PC-3 (cell line): Measurements from ENCODE around the gene GFPT2. TPM values are rescaled to one million over a fixed set of nuclear protein-coding genes. Genes with fewer than 3 reads are reported as not detected.

Experiments used
- ATAC-seq: fragments of 200-7000 bp; cut with Tn5 transposase; 2 replicates; pipeline ENCODE4 v1.9.1; 2020; ENCODE audit warnings: mild to moderate bottlenecking, moderate library complexity
- BruUV-seq: library from RNA; stranded (reverse); fragments of 400-500 nt; replicated peaks from 2 replicates; lab custom pipeline; 2021; lab: Mats Ljungman, UMichigan
- CTCF ChIA-PET: fragments of 300-600 bp; sonication (Branson Sonifier 250); formaldehyde crosslinking; loops from one replicate; lab custom pipeline; 2022; ENCODE audit warnings: antibody characterized with exemption; lab: Charles Lee
- POLR2A ChIA-PET: fragments of 300-600 bp; sonication (Branson Sonifier 250); formaldehyde crosslinking; loops from one replicate; lab custom pipeline; 2022; ENCODE audit warnings: antibody characterized with exemption; ENCODE audit not compliant: unreplicated experiment; lab: Charles Lee
- DNase-seq: peaks from one replicate; pipeline ENCODE4 v3.0.0-alpha.2; 2015
- H2AFZ ChIP-seq: fragments of 300-600 bp; sonication (generic); 2 replicates; pipeline ENCODE4 v1.6.0; 2016; ENCODE audit warnings: antibody characterized with exemption, low read length
- H3F3A ChIP-seq: fragments of 300-600 bp; sonication (generic); one replicate; pipeline ENCODE4 v1.6.0; 2017; ENCODE audit warnings: antibody characterized with exemption, low read length, control low read depth, mild to moderate bottlenecking; ENCODE audit not compliant: unreplicated experiment
- H3K27ac ChIP-seq: fragments of 300-600 bp; sonication (generic); 2 replicates; pipeline ENCODE4 v1.5.1; 2016; ENCODE audit warnings: mild to moderate bottlenecking, low read length
- H3K27me3 ChIP-seq: fragments of 300-600 bp; sonication (generic); 2 replicates; pipeline ENCODE4 v1.6.1; 2016; ENCODE audit warnings: low read length, mixed read lengths
- H3K36me3 ChIP-seq: fragments of 300-600 bp; sonication (generic); 2 replicates; pipeline ENCODE4 v1.6.1; 2016; ENCODE audit warnings: low read depth, mixed run types, low read length, mixed read lengths
- H3K4me1 ChIP-seq: fragments of 300-600 bp; sonication (generic); 2 replicates; pipeline ENCODE4 v1.5.1; 2016; ENCODE audit warnings: low read length; ENCODE audit not compliant: insufficient read depth
- H3K4me2 ChIP-seq: fragments of 300-600 bp; sonication (generic); 2 replicates; pipeline ENCODE4 v1.6.0; 2016; ENCODE audit warnings: low read length
- H3K4me3 ChIP-seq: fragments of 300-600 bp; sonication (generic); 2 replicates; pipeline ENCODE4 v1.5.1; 2016; ENCODE audit warnings: mild to moderate bottlenecking, low read length, mixed read lengths
- H3K79me2 ChIP-seq: fragments of 300-600 bp; sonication (generic); 2 replicates; pipeline ENCODE4 v1.6.1; 2017; ENCODE audit warnings: low read length, mixed read lengths
- H3K9ac ChIP-seq: fragments of 300-600 bp; sonication (generic); 2 replicates; pipeline ENCODE4 v1.6.0; 2016; ENCODE audit warnings: mild to moderate bottlenecking, low read length
- H3K9me2 ChIP-seq: fragments of 300-600 bp; sonication (generic); replicated peaks from 2 replicates; pipeline ENCODE4 v1.6.1; 2016; ENCODE audit warnings: mixed run types, low read length, mixed read lengths
- H3K9me3 ChIP-seq: fragments of 300-600 bp; sonication (generic); 2 replicates; pipeline ENCODE4 v1.6.1; 2016; ENCODE audit warnings: low read length, mixed read lengths
- H4K20me1 ChIP-seq: fragments of 300-600 bp; sonication (generic); 2 replicates; pipeline ENCODE4 v1.6.1; 2016; ENCODE audit warnings: low read length, mixed read lengths
- CTCF ChIP-seq: fragments of 300-600 bp; sonication (generic); conservative IDR thresholded peaks from 2 replicates; pipeline ENCODE4 v1.5.1; 2017; ENCODE audit warnings: antibody characterized with exemption, low read depth, mild to moderate bottlenecking, low read length
- EZH2 ChIP-seq: fragments of 300-600 bp; sonication (generic); IDR thresholded peaks from one replicate; pipeline ENCODE4 v1.6.1; 2017; ENCODE audit warnings: antibody characterized with exemption, mild to moderate bottlenecking, low read length; ENCODE audit not compliant: unreplicated experiment
- EZH2phosphoT487 ChIP-seq: fragments of 300-600 bp; sonication (generic); IDR thresholded peaks from 2 replicates; pipeline ENCODE4 v1.6.1; 2018; ENCODE audit warnings: mild to moderate bottlenecking, antibody characterized with exemption, low read length, borderline replicate concordance
- intact Hi-C: fragments of 100-400 bp; cut with micrococcal nuclease; formaldehyde crosslinking; loops from 2 replicates; pipeline ENCODE4 v1.9.0; 2023
- total RNA-seq: library from RNA; depleted of rRNA; stranded (reverse); fragments of >200 nt; gene quantifications from 2 replicates; pipeline ENCODE4 v1.2.3, GENCODE V29; 2014

GFPT2 gene
- total RNA-seq, 1 experiment from 2014 or later = 2.2 TPM

- no peaks in the 10 kb centered on the region for H3K79me2 ChIP-seq
These were observed 7.4 kb downstream of the GFPT2 start for GRCh38 chr5:180345781-180346180.

GRCh38 chr5:180345186-180345585 lies 8.0 kb downstream of the GFPT2 start:
- Histone ChIP-seq H4K20me1 (no peaks in the 10 kb centered on the region), H3F3A (no peaks in the 10 kb centered on the region), H3K4me3 (no peak overlapping the region), H3K27me3 (no peaks in the 10 kb centered on the region), H3K9me3 (no peaks in the 10 kb centered on the region), H3K79me2 (no peaks in the 10 kb centered on the region), H3K36me3 (no peaks in the 10 kb centered on the region), H3K27ac (no peak overlapping the region), H3K9me2 (no peaks in the 10 kb centered on the region), H3K9ac (no peak overlapping the region), H2AFZ (no peak overlapping the region), H3K4me1 (no peaks in the 10 kb centered on the region), H3K4me2 (no peak overlapping the region)
- intact Hi-C loops = no loop called here
- TF ChIP-seq EZH2 = no peak
- TF ChIP-seq EZH2phosphoT487 = no peak
- no peak for TF ChIP-seq CTCF
- DNase-seq (no peak), ATAC-seq (no peak)
- POLR2A ChIA-PET = no interaction called here
- CTCF ChIA-PET = no interaction called here
- no TSS peak for BruUV-seq

More at GRCh38 chr5:180345781-180346180, 7.4 kb downstream of the GFPT2 start:
- H3K4me3 ChIP-seq = no peak overlapping the region
- no peaks in the 10 kb centered on the region for H3K27me3 ChIP-seq
- DNase-seq (no peak), ATAC-seq (no peak)
- POLR2A ChIA-PET = no interaction called here
- H3F3A ChIP-seq = no peaks in the 10 kb centered on the region
- H3K27ac ChIP-seq = no peak overlapping the region
- intact Hi-C loops = no loop called here
- TF ChIP-seq EZH2 = no peak
- no peak for TF ChIP-seq EZH2phosphoT487
- TF ChIP-seq CTCF = no peak
- no peak overlapping the region for H3K4me2 ChIP-seq
- no peak overlapping the region for H3K9ac ChIP-seq
- H3K4me1 ChIP-seq = no peaks in the 10 kb centered on the region
- no peaks in the 10 kb centered on the region for H4K20me1 ChIP-seq
- BruUV-seq = no TSS peak
- no peak overlapping the region for H2AFZ ChIP-seq
- no peaks in the 10 kb centered on the region for H3K36me3 ChIP-seq
- no peaks in the 10 kb centered on the region for H3K9me2 ChIP-seq
- CTCF ChIA-PET = no interaction called here
- H3K9me3 ChIP-seq = no peaks in the 10 kb centered on the region

- TF ChIP-seq CTCF = no peak
- TF ChIP-seq EZH2 = no peak
- no peak for TF ChIP-seq EZH2phosphoT487
- intact Hi-C loops = no loop called here
- POLR2A ChIA-PET = no interaction called here
- Histone ChIP-seq H3K9me3 (no peaks in the 10 kb centered on the region), H3K9ac (no peak overlapping the region), H4K20me1 (no peaks in the 10 kb centered on the region), H3K4me3 (no peak overlapping the region), H3K4me1 (no peaks in the 10 kb centered on the region), H2AFZ (no peak overlapping the region), H3K27ac (no peak overlapping the region), H3K4me2 (no peak overlapping the region), H3K27me3 (no peaks in the 10 kb centered on the region), H3K36me3 (no peaks in the 10 kb centered on the region), H3F3A (no peaks in the 10 kb centered on the region), H3K79me2 (no peaks in the 10 kb centered on the region), H3K9me2 (no peaks in the 10 kb centered on the region)
- BruUV-seq = no TSS peak
- ATAC-seq = no peak
- DNase-seq = no peak
- CTCF ChIA-PET = no interaction called here
These were observed 8.5 kb downstream of the GFPT2 start for GRCh38 chr5:180344696-180344999.
